ENCODE data around the gene TRIOBP.

DNA sequence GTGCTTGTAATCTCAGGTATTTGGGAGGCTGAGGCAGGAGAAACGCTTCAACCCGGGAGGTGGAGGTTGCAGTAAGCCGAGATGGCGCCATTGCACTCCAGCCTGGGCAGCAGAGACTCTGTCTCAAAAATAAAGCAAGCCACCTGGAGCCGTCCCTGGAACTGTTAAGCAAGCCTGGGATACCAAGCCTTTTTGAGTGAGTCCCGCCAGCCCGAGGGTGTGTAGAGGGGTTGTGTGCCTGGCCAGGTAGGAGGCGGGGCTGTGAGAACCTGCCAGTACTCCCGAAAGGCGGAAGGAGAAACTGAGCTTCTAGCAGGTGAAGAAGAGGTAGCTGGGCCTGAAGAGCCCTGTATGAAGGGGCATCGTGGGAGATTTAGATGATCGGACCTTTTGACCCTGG, 52.4 kb downstream of the TRIOBP start:
- TF ChIP-seq CTCF (IDR thresholded peaks at IDR 0.05; ENCODE audit: extremely low read depth in 1 of 2, insufficient read depth in 1 of 2, low read depth in 1 of 2, low read length in 2 of 2): no peak
- TF ChIP-seq POLR2A (IDR thresholded peaks at IDR 0.05; ENCODE audit: low read depth, low read length): no peak
- TF ChIP-seq EZH2 (IDR thresholded peaks at IDR 0.05; ENCODE audit: borderline replicate concordance, low read depth, low read length, severe bottlenecking): no peak
- no peak for TF ChIP-seq POLR2AphosphoS5 (IDR thresholded peaks at IDR 0.05; ENCODE audit: insufficient read depth, low read depth, low read length)
- TF ChIP-seq JUN (IDR thresholded peaks at IDR 0.05; ENCODE audit: borderline replicate concordance, insufficient read depth, insufficient read length, low read depth): no peak
- TF ChIP-seq MAX (IDR thresholded peaks at IDR 0.05; ENCODE audit: insufficient read depth, insufficient read length): no peak
- TF ChIP-seq FOS (IDR thresholded peaks at IDR 0.05; ENCODE audit: borderline replicate concordance, insufficient read depth, low read length): no peak
- TF ChIP-seq GATA2 (IDR thresholded peaks at IDR 0.05; ENCODE audit: insufficient read depth, insufficient read length, low read depth, low read length): no peak

Data from endothelial cell of umbilical vein (primary cell).